NCI-H2029 treated with DMSO at 0.1 percent for 48 hours (cell line): ENCODE measurements around the gene TERT.
"Not testable (repeated sequence)": the region's sequence is repeated elsewhere in the genome, so short reads cannot be mapped to it uniquely, and the experiment has no call there.

Experiments used
- DNase-seq: peaks from one replicate; lab custom pipeline; 2025; lab: John Stamatoyannopoulos, UW

Gene TERT

DNA sequence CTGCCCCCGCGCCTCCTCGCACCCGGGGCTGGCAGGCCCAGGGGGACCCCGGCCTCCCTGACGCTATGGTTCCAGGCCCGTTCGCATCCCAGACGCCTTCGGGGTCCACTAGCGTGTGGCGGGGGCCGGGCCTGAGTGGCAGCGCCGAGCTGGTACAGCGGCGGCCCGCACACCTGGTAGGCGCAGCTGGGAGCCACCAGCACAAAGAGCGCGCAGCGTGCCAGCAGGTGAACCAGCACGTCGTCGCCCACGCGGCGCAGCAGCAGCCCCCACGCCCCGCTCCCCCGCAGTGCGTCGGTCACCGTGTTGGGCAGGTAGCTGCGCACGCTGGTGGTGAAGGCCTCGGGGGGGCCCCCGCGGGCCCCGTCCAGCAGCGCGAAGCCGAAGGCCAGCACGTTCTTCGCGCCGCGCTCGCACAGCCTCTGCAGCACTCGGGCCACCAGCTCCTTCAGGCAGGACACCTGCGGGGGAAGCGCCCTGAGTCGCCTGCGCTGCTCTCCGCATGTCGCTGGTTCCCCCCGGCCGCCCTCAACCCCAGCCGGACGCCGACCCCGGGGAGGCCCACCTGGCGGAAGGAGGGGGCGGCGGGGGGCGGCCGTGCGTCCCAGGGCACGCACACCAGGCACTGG lies 548 bp downstream of the TERT start:
- DNase-seq, result no peak

DNA sequence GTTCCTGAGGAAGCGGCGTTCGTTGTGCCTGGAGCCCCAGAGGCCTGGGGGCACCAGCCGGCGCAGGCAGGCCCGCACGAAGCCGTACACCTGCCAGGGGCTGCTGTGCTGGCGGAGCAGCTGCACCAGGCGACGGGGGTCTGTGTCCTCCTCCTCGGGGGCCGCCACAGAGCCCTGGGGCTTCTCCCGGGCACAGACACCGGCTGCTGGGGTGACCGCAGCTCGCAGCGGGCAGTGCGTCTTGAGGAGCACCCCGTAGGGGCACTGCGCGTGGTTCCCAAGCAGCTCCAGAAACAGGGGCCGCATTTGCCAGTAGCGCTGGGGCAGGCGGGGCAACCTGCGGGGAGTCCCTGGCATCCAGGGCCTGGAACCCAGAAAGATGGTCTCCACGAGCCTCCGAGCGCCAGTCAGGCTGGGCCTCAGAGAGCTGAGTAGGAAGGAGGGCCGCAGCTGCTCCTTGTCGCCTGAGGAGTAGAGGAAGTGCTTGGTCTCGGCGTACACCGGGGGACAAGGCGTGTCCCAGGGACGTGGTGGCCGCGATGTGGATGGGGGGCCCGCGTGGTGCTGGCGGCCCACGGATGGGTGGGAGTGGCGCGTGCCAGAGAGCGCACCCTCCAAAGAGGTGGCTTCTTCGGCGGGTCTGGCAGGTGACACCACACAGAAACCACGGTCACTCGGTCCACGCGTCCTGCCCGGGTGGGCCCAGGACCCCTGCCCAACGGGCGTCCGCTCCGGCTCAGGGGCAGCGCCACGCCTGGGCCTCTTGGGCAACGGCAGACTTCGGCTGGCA lies 1.3 kb downstream of the TERT start:
- no peak for DNase-seq

DNA sequence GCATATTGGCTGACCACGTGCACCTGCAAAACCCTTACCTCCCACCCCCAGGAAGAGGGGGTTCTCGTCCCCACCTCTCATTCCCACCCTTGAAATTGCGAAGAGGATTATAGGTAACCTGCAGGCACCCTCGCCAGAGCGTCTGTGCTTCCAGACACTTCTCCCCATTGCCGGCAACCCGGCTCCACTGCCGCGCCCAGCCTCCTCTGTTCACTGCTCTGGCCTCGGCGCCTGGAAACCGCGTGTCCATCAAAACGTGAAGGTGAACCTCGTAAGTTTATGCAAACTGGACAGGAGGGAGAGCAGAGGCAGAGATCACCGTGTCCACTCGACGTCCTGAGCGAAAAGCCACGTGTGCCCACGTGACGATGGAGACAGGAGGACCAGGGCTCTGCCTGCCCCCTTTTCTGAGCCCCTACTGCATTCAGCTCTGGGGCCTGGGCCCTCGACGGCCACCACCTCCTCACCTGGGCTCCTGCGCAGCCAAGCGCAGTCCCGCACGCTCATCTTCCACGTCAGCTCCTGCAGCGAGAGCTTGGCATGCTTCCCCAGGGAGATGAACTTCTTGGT lies 1.9 kb downstream of the TERT start:
- DNase-seq, result no peak

DNA sequence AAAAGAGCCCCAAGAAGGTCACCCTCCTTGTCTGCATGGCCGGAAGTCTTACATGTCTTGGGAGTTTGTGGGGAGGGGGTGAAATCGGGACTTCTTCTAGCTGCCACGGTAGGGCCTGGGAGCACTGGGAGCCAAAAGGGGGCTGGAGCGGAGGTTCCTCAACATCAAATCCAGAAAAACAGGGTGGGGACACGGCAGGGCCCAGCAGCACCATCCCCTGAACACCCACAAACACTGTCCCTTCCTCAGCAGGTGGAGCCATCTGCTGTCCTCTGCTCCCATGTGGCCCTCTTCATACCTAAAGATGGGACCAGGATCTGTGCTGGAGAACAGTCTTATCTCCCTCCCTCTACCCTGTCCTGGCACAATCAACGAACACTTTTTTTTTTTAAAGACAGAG lies 2.7 kb downstream of the TERT start:
- no peak for DNase-seq

DNA sequence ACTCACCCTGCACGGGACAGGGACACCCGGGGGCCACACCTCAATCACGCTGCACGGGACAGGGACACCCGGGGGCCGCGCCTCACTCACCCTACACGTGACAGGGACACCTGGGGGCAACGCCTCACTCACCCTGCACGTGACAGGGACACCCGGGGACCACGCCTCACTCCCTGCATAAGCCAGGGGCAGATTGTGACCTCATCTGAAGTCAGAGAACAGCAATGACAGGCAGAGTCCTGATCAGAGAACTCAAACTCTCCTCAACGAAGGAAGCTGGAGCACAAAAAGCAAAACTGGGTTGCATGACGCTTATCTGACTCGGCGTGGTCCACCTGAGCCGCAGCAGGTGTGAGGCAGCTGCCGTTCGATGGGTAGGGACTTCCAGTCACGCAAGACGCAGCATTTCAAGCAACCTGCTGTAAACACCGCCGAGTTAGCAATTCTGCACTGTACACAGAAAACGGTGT lies 3.2 kb downstream of the TERT start:
- no peak for DNase-seq

DNA sequence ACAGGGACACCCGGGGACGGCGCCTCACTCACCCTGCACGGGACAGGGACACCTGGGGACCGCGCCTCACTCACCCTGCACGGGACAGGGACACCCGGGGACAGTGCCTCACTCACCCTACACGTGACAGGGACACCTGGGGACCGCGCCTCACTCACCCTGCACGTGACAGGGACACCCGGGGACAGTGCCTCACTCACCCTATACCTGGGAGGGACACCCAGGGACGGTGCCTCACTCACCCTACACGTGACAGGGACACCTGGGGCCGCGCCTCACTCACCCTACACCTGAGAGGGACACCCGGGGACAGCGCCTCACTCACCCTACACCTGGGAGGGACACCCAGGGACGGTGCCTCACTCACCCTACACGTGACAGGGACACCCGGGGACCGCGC lies 3.9 kb downstream of the TERT start:
- not testable (repeated sequence) for DNase-seq

DNA sequence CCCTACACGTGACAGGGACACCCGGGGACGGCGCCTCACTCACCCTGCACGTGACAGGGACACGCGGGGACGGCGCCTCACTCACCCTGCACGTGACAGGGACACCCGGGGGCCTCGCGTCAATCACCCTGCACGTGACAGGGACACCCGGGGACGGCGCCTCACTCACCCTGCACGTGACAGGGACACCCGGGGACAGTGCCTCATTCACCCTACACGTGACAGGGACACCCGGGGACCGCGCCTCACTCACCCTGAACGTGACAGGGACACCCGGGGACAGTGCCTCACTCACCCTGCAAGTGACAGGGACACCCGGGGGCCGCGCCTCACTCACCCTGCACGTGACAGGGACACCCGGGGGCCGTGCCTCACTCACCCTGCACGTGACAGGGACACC lies 5.3 kb downstream of the TERT start:
- not testable (repeated sequence) for DNase-seq

DNA sequence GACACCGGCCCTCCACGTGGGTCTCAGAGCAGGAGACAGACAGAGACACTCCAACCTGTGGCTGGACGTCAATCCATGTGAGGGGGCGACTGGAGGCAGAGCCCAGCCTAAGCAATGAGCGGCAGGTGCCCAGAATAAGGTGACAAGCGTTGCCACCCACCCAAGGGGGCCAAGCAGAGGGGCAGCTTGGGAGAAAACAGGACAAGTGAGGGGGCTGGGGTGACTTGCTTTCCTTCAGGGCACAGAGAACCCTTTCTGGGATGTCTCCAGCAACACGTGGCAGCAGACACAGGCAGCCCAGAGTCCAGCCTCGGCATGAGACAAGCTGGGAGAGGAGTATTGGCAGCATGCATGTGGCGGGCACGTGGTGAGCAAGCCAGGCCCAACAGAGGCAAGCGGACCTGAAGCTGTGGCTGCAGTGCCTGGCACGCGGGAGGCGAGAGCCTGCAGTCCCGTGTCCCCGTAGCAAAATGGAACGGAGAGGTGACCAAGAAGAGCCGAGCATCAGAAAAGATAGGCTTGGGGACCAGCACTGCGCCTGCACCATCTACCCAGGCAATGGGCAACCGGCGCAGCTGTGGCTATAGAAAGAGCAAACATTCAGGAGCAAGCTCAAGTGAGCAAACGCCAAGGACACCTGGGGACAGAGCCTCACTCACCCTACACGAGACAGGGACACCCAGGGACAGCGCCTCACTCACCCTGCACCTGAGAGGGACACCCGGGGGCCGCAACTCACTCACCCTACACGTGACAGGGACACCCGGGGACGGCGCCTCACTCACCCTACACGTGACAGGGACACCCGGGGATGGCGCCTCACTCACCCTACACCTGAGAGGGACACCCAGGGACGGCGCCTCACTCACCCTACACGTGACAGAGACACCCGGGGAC lies 6.2 kb downstream of the TERT start:
- no peak for DNase-seq

DNA sequence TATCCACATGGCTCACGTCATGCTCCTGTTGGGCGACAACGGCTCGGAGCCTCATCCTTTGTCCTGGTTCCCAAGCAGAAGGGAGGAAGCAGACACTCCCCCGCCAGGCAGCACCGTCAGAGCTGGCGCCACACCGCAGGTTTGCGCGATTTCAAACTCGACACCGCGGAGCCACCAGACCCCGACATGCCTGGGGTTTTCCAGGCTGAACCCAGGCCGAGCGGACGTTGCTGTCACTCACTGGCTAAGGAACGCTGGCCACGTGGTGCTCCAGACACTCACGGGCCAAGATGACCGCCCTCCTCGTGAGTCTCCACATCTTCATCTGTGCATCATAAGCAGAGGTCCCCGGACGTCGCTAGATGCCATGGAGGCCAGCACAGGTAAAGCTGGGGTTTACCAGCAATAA lies 9.0 kb downstream of the TERT start:
- DNase-seq, result no peak

DNA sequence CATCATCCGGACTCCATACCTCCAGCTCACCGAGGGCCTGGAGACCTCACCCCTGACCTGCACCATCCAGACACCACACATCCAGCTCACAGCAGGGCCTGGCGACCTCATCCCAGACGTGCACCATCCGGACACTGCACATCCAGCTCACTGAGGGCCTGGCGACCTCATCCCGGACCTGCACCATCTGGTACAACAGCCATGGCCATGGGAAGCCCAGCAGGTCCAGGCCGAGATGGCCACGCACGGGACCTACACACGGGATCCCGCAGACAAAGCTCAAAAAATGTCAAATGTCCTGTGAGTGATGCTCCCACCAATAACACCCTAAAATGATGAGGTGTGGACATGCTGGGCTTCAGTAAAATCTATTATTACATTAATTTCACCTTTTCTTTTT lies 9.7 kb downstream of the TERT start:
- no peak for DNase-seq

DNA sequence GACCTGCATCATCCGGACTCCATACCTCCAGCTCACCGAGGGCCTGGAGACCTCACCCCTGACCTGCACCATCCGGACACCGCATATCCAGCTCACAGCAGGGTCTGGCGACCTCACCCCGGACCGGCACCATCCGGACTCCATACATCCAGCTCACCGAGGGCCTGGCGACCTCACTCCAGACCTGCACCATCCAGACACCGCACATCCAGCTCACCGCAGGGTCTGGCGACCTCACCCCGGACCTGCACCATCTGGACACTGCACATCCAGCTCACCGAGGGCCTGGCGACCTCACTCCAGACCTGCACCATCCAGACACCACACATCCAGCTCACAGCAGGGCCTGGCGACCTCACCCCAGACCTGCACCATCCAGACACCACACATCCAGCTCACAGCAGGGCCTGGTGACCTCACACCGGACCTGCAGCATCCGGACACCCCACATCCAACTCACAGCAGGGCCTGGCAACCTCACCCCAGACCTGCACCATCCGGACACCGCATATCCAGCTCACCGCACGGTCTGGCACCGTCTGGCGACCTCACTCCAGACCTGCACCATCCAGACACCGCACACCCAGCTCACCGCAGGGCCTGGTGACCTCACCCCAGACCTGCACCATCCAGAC lies 10.4 kb downstream of the TERT start:
- not testable (repeated sequence) for DNase-seq

DNA sequence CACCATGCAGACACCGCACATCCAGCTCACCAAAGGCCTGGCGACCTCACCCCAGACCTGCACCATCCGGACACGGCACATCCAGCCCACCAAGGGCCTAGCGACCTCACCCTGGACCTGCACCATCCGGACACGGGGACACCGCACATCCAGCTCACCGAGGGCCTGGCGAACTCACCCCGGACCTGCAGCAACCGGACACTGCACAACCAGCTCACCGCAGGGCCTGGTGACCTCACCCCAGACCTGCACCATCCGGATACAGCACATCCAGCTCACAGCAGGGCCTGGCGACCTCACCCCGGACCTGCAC lies 11.2 kb downstream of the TERT start:
- DNase-seq, result not testable (repeated sequence)

DNA sequence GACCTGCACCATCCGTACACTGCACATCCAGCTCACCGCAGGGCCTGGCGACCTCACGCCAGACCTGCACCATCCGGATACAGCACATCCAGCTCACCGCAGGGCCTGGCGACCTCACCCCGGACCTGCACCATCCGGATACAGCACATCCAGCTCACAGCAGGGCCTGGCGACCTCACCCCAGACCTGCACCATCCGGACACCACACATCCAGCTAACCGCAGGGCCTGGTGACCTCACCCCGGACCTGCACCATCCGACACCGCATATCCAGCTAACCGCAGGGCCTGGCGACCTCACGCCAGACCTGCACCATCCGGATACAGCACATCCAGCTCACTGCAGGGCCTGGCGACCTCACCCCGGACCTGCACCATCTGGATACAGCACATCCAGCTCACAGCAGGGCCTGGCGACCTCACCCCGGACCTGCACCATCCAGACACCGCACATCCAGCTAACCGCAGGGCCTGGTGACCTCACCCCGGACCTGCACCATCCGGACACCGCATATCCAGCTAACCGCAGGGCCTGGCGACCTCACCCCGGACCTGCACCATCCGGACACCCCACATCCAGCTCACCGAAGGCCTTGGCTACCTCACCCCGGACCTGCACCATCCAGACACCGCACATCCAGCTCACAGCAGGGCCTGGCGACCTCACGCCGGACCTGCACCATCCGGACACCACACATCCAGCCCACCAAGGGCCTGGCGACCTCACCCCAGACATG lies 11.7 kb downstream of the TERT start:
- not testable (repeated sequence) for DNase-seq

DNA sequence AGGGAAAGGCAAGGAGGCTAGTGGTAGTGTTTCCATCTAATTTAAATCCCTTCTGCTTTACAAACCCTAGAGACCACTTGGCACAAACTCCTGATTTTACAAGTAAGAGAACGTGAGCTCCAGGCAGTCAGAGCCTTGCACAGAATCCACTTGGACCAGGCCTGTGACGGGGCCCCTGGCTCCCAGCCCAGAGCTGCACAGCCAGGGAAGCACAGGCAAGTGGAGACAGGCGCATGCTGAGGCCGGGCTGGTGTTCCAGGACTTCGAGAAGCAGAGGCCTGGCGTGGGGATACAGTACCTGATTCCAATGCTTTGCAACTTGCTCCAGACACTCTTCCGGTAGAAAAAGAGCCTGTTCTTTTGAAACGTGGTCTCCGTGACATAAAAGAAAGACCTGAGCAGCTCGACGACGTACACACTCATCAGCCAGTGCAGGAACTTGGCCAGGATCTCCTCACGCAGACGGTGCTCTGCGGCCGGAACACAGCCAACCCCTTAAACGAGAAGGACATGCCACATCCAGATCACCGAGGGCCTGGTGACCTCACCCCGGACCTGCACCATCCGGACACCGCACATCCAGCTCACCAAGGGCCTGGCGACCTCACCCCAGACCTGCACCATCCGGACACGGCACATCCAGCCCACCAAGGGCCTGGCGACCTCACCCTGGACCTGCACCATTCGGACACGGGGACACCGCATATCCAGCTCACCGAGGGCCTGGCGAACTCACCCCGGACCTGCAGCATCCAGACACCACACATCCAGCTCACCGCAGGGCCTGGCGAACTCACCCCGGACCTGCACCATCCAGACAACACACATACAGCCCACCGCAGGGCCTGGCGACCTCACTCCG lies 12.5 kb downstream of the TERT start:
- DNase-seq, result peak; percentile 6

DNA sequence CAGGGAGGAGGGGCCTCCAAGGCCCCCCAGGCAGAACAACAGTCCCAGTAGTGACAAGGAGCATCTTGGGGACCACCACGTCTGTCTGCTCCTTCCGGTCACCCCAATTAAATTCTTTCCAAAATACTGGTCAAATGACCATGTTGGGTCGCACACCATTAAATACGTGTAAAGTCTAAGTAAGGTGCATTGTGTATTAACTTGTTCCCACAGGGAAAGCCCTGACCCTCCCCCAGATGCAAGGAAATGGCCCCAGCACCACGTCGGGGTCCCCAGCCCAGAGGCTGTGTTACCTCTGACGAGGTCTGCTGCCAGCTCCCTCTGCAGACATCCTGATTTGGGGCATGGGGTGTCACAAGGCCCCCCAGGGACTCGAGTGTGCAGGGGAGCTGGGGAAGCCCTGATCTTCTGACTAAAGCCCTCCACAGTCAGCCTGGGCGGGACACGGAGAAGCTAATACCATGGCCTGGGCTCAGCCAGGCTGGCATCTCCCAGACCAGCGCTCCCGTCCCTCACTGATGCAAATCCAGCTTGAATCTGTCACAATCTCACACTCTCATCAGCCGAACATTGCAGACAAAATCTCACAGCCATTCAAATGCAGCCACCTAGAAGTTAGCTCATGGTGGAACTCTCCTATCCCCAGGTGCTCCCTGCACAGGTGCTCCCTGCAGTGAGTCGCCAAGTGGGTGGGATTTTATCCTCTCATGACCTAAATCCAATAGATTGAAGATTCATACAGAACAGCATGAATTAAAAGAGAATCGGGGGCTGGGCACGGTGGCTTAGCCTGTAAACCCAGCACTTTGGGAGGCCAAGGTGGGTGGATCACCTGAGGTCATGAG lies 13.6 kb downstream of the TERT start:
- no peak for DNase-seq

DNA sequence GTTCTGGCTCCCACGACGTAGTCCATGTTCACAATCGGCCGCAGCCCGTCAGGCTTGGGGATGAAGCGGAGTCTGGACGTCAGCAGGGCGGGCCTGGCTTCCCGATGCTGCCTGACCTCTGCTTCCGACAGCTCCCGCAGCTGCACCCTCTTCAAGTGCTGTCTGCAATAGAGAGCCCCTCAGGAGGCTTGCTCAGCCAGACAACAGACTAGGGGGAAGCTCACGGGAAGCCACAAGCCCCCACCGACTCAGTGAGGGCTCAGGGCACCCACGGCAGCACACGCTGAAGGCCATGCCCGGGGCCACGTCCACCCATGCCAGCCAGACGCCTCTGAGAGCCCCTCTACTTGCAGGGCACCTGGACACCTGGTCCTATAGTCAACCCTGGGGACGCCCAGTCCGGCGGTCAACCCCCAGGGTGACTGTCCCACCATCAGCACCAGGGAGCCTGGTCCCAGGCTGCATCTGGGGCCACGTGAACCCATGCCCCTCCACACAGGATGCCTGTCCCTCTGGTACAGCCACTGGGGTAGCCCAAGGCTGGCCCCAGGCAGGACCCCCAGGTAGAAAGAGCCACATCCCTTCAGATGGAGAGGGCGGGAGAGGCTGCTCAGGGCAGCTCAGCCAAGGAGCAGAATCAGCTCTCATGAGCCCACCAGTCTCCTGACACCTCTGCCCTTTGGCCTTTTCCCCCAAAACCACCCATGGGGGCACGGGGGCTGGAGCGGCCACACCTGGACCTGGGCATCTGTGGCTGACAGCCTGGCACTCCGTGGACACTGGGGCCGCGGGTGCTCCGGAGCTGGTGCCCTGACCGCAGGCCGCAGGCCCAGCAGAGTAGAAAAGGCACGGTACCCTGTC lies 14.5 kb downstream of the TERT start:
- no peak for DNase-seq

DNA sequence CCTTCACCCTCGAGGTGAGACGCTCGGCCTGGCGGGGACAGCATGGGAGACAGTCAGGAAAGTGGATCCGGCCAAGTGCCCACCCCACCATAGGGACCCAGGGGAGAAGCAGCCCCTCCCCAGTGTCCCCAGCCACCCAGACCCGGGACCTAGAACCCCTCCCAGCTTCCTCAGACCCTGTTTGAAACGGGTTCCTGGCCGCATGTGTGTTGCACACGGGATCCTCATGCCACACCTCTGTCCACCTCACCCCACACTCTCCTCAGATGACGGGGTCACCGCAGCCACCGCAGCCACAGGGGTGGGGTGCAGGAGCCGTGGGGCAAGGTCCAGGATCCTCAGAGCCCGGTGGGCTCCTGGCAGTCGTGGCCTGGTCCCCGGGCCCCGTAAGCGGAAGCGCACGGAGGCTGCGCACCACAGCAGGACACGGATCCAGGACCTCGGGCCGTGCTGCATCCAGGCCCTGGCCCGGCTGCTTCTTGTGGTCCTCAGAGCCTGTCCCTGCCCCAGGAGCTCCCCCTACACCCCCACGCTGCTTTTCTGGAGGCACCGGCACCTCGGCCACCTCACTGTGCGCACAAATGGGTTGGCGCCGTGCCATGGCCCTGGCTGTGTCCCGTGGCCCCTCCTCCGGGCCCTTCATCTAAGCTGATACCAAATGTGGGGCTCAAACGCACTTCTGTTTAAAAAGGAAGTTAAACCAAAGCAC lies 15.3 kb downstream of the TERT start:
- DNase-seq, result no peak
